Adrenal gland (tissue), 12 donors: ENCODE results near the gene TMCC3. TPM values are rescaled to one million over a fixed set of nuclear protein-coding genes. Genes with fewer than 3 reads are reported as not detected.

Experiments
- DNase-seq, 7 donors: peaks; one replicate each; pipeline ENCODE4 v3.0.0-alpha.2; 2019 to 2020
- H3K27ac ChIP-seq, 5 donors: fragments of 200-600 bp; sonication (generic) in 4 of 5; 1 replicate in 3 of 5; 2 replicates in 2 of 5; pipeline versions ENCODE4 v1.5.1 to v1.8.0; 2016 to 2020; ENCODE audit warnings: mild to moderate bottlenecking in 1 of 5
- H3K27me3 ChIP-seq: fragments of 200-600 bp; 2 replicates; pipeline ENCODE4 v1.8.0; 2021
- H3K36me3 ChIP-seq, 2 donors: fragments of 200-600 bp; replicated peaks in 1 of 2; 1 replicate in 1 of 2; 2 replicates in 1 of 2; pipeline versions ENCODE4 v1.5.1 to v1.8.0; 2018 to 2022
- H3K4me1 ChIP-seq, 2 donors: fragments of 200-600 bp; replicated peaks in 1 of 2; 1 replicate in 1 of 2; 2 replicates in 1 of 2; pipeline versions ENCODE4 v1.5.1 to v1.8.0; 2018 to 2021
- H3K4me3 ChIP-seq, 4 donors: fragments of 200-600 bp; sonication (generic) in 3 of 4; one replicate each; pipeline ENCODE4 v1.5.1; 2016 to 2018
- H3K9me3 ChIP-seq, 3 donors: fragments of 200-600 bp; sonication (generic) in 1 of 3; replicated peaks in 1 of 3; 1 replicate in 2 of 3; 2 replicates in 1 of 3; pipeline versions ENCODE4 v1.5.1 to v1.8.0; 2016 to 2021
- POLR2A ChIP-seq, 2 donors: fragments of 450-650 bp; IDR thresholded peaks; one replicate each; pipeline ENCODE4 v1.6.1; 2017; ENCODE audit warnings: antibody characterized with exemption in 2 of 2, mild to moderate bottlenecking in 2 of 2, moderate library complexity in 1 of 2
- WGBS, 4 donors: extraction: QIAGEN DNeasy Blood & Tissue Kit in 2 of 4; methylation state at CpG; one replicate each; pipeline versions ENCODE4 v1.1.5 to v1.1.7; 2013 to 2017; 5-methylcytosine and 5-hydroxymethylcytosine counted together
- intact Hi-C, 2 donors: fragments of 100-400 bp; cut with DNase I; formaldehyde crosslinking; loops; one replicate each; pipeline versions ENCODE4 v1.14.1 to v1.15.0; 2022 to 2023
- polyA plus RNA-seq, 3 donors: library from polyadenylated mRNA; stranded (reverse); fragments of 200-250 nt in 2 of 3; fragments of 350-450 nt in 1 of 3; fragmentation: Illumina TruSeq in 1 of 3; extraction: RNeasy Lipid Tissue Mini Kit (QIAGEN cat#74804) in 1 of 3; gene quantifications; one replicate each; pipeline ENCODE4 v1.2.3, GENCODE V29; 2013 to 2014
- total RNA-seq, 9 donors: library from RNA; depleted of rRNA in 4 of 9; stranded (reverse); fragments of >200 nt in 4 of 9; fragments of 120-200 nt in 1 of 9; fragmentation: NEBNext Ultra II Directional in 1 of 9; extraction: Animal tissue kit (Norgen Biotek cat#: 25700) in 1 of 9; gene quantifications; one replicate each; pipeline versions ENCODE4 v1.1.0 to v1.2.4, GENCODE V29; 2013 to 2023
- TF ChIP-seq, protein P1 (sequence below), 6 experiments: fragments of 450-650 bp in 4 of 6; fragments of 200-600 bp in 2 of 6; sonication (generic) in 1 of 6; IDR thresholded peaks; 1 replicate in 5 of 6; 2 replicates in 1 of 6; pipeline versions ENCODE4 v1.5.1 to v1.8.0; 2016 to 2021; ENCODE audit warnings: antibody characterized with exemption in 6 of 6, mild to moderate bottlenecking in 2 of 6, moderate library complexity in 1 of 6
- donor health status: healthy with polysubstance abuse.
- donor health status: Bipolar disorder and iron deficiency.
- donor health status: DM: yes; HTN: yes; CAD: no.
- donor health status: DM: no; HTN: no; CAD: no.
- donor health status: DM: no; HTN: no; CAD: no.
- donor health status: DM: yes; HTN: yes; CAD: no.

Gene TMCC3
- total and polyA plus RNA-seq, 12 donors: 1.2 to 13.4 (median 6.7) TPM

DNA sequence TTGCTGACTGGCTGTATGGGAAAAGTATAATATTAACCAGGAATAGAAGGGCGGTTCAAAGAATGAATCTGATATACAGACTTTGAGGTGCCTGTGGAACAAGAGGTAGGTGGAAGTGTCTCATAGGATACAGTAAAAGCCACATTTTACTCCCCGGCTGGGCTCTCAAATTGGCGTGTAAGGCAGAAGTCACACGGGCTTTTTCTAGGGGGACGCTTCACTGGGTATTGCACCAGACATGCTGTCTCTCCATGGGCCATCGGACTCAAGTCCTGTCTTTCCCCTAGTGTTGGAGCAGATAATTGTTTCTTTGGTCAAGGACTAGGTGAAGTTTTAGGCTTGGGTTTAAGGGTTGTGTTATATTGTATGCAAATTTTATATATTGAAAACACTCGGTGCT is 9.1 kb downstream of the TMCC3 start:
- no peaks in the 10 kb centered on the region for H3K27me3 ChIP-seq
- H3K9me3 ChIP-seq: no peaks in the 10 kb centered on the region
- peaks cover 0 to 5% of the 10 kb centered on the region in 2 donors for H3K4me1 ChIP-seq
- H3K4me3 ChIP-seq: no peak overlapping the region
- no peaks in the 10 kb centered on the region for H3K36me3 ChIP-seq
- 94 to 96% (median 96%) methylated on average over 7 of the region's 7 CpGs for WGBS, 4 donors
- H3K27ac ChIP-seq: no peak overlapping the region
- intact Hi-C loops: no loop called here
- no peak for DNase-seq
- TF ChIP-seq POLR2A (IDR thresholded peaks at IDR 0.05): no peak
- TF ChIP-seq, protein P1, sequence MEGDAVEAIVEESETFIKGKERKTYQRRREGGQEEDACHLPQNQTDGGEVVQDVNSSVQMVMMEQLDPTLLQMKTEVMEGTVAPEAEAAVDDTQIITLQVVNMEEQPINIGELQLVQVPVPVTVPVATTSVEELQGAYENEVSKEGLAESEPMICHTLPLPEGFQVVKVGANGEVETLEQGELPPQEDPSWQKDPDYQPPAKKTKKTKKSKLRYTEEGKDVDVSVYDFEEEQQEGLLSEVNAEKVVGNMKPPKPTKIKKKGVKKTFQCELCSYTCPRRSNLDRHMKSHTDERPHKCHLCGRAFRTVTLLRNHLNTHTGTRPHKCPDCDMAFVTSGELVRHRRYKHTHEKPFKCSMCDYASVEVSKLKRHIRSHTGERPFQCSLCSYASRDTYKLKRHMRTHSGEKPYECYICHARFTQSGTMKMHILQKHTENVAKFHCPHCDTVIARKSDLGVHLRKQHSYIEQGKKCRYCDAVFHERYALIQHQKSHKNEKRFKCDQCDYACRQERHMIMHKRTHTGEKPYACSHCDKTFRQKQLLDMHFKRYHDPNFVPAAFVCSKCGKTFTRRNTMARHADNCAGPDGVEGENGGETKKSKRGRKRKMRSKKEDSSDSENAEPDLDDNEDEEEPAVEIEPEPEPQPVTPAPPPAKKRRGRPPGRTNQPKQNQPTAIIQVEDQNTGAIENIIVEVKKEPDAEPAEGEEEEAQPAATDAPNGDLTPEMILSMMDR (IDR thresholded peaks at IDR 0.05): no peak

DNA sequence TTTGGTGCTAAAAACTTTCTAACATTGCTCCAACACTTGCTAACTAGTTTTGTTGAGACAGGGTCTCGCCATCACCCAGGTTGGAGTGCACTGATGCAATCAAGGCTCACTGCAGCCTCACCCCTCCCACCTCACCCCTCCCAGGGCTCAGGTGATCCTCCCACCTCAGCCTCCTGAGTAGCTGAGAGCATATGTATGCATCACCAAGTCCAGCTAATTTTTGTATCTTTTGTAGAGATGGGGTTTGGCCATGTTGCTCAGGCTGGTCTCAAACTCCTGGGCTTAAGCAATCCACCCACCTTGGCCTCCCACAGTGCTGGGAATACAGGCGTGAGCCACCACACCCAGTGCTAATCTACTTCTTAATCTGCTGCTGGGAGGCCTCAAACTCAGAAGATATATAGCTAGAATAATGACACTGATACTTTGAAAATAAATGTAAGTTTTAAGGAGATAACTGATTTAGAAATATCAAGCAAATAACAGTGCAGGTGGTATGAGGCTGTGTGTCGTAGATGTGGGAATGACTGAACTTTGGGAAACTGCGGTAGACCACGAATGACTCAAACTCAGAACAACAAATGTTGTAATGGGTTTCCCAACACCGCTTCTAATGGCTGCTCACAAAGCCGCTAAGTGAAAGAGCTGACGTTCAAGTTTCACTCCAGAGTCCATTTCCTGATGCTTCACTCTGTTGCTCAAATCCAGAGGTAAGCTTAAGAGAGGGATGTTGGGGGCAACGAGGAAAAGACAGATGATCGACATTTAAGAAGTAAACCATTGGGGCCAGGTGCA is 10.0 kb downstream of the TMCC3 start:
- TF ChIP-seq, protein P1 (IDR thresholded peaks at IDR 0.05): no peak
- TF ChIP-seq POLR2A (IDR thresholded peaks at IDR 0.05): no peak
- Histone ChIP-seq H3K9me3 (no peaks in the 10 kb centered on the region), H3K4me3 (no peak overlapping the region), H3K36me3 (no peaks in the 10 kb centered on the region), H3K4me1 (peaks cover 0 to 5% of the 10 kb centered on the region in 2 donors), H3K27me3 (no peaks in the 10 kb centered on the region), H3K27ac (no peak overlapping the region)
- intact Hi-C loops: no loop called here
- DNase-seq: peak in 4 of 7 donors; percentile 11 to 57 (median 31)
- WGBS, 4 donors: 79 to 88% (median 83%) methylated on average over 10 of the region's 10 CpGs

DNA sequence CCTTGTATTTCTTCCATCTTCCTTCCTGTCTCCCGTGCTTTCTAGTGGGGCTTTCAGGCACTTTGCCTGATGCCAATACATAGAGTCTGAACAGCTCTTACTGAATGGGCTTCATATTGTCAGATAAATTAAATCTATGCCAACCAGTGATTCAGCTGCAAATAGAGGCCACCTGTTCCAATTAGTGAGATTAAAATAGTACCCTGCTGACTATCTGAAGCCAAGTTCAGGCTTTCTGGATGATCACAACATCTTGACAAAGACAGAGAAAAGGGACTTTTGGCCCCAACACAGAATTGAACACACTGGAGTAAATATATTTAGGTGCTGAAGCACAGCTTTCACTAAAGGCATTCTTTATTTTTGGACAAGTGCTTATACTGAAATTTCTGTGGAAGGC is 11.8 kb downstream of the TMCC3 start:
- Histone ChIP-seq H3K27ac (no peak overlapping the region), H3K36me3 (no peaks in the 10 kb centered on the region), H3K4me1 (peaks cover 0 to under 1% of the 10 kb centered on the region in 2 donors), H3K27me3 (no peaks in the 10 kb centered on the region), H3K4me3 (no peak overlapping the region), H3K9me3 (no peaks in the 10 kb centered on the region)
- TF ChIP-seq, protein P1 (IDR thresholded peaks at IDR 0.05): no peak
- TF ChIP-seq POLR2A (IDR thresholded peaks at IDR 0.05): no peak
- intact Hi-C loops: no loop called here
- 82 to 100% (median 90%) methylated on average over 1 of the region's 1 CpG for WGBS, 4 donors
- DNase-seq: no peak

DNA sequence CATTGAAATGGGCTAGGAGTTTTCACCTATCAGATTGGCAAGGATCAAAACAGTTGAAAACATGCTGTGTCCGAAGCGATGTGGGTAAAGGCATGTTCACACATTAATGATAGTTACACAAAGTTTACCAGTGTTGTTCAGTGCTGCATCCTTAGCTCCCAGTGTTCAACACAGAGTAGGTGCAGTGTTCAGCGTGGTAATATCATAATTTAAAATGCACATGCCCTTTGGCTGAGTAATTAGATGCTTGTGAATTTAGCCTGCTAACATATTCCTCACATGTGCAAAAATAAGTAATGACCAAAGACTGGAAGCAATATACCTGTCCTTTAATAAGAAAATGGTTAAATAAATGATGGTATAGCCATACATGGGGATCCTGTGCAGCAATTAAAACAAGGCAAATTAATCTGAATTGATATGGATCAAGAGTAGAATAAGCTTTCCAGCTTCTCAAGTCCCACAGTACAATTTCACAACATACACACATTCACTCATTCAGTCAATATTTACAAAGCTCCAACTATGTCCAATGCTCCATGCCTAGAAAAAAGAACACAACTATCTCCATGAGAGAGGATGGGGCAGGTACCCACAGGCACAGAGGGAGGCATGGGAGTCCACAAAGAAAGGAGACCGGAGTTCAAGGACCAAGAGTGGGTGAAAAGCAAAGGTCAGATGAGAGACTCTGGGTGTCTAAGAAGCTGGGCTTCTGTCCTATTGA is 12.8 kb downstream of the TMCC3 start:
- intact Hi-C loops: no loop called here

More for the DNA sequence above, 12.8 kb downstream of the TMCC3 start:
- DNase-seq: no peak
- H3K9me3 ChIP-seq: no peaks in the 10 kb centered on the region
- TF ChIP-seq, protein P1 (IDR thresholded peaks at IDR 0.05): no peak
- no peak for TF ChIP-seq POLR2A (IDR thresholded peaks at IDR 0.05)
- 92 to 99% (median 94%) methylated on average over 4 of the region's 4 CpGs for WGBS, 4 donors
- H3K27ac ChIP-seq: no peak overlapping the region
- H3K4me1 ChIP-seq: no peaks in the 10 kb centered on the region
- H3K27me3 ChIP-seq: no peaks in the 10 kb centered on the region
- H3K36me3 ChIP-seq: no peaks in the 10 kb centered on the region
- H3K4me3 ChIP-seq: no peak overlapping the region
